HG03558 (cell line): Measurements from ENCODE around the gene CSTF1.

ENCODE experiments used
- ATAC-seq: cut with Tn5 transposase; IDR thresholded peaks from one replicate; pipeline ENCODE4 v1.9.1; 2021; ENCODE audit warnings: moderate number of reproducible peaks; ENCODE audit not compliant: unreplicated experiment; ENCODE audit errors: extremely low read depth

The CSTF1 gene

DNA sequence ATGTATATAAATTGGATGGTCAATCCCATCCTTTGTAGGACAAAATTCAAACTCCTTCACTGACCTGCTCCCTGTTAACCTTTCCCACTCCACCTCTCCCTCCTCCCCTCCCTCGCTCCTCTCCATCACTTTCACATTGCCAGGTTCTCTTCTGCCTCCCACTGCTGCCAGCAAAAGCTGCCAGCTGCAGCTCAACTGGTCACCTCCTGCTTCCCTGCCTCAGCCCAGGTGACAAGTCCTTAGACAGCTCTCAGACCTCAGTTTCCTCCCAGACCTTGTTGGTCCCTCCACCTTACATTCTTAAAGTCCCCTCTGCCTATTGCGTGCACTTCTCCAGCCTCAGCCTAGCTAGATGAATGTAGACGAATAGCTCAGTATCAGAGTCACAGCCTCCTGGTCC lies 52.7 kb downstream of the CSTF1 start:
- no peak for ATAC-seq

DNA sequence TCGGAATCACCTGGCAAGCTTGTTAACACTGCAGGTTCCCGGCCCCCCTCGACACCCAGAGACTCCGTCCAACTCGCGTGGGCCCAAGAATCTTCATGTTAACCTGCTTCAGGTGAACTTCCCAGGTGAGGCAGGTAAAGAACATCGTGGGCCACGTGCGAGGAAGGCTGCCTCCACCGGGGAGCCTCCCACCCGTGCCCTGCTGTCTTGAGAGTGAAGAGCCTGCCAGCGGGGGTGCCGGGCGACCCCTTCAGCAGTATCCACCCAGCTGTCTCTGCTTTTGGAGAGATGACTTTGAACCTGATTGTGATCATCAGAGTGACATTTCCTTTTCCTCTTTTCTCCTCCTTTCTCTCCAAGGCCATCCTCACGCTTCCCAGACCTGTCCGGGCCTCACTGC lies 53.1 kb downstream of the CSTF1 start:
- ATAC-seq, result no peak

DNA sequence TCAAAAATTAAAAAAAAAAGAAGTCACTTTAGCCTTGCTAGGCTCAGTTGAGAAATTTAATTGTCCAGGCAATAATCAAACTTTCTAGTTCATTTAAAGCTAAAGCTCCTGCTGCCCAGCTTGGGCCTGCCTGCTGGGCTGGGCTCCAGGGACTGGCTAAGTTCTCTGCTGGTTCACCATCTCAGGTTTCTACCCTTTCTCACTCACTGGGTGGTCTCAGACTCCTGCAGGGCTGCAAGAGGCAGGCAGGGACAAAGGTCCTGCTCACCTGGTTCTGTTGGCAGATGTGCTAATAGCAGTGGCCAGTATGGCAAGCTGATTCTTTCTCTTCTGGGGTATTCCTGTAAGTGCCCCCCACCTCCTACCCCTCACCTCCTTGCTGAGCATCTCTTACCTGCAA lies 54.8 kb downstream of the CSTF1 start:
- no peak for ATAC-seq

DNA sequence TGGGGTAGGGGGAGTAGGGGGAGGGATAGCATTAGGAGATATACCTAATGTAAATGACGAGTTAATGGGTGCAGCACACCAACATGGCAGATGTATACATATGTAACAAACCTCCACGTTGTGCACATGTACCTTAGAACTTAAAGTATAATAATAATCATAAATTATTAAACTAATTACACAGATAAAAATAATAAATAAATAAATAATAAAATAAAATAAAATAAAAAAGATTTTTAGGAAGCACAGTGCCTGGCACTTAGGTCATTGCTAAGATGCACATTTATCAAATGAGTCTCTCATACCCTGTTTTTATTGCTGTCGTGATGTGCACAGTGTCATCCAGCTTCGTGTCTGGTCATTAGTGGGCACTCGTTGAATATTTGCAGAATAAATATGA lies 57.0 kb downstream of the CSTF1 start:
- no peak for ATAC-seq

DNA sequence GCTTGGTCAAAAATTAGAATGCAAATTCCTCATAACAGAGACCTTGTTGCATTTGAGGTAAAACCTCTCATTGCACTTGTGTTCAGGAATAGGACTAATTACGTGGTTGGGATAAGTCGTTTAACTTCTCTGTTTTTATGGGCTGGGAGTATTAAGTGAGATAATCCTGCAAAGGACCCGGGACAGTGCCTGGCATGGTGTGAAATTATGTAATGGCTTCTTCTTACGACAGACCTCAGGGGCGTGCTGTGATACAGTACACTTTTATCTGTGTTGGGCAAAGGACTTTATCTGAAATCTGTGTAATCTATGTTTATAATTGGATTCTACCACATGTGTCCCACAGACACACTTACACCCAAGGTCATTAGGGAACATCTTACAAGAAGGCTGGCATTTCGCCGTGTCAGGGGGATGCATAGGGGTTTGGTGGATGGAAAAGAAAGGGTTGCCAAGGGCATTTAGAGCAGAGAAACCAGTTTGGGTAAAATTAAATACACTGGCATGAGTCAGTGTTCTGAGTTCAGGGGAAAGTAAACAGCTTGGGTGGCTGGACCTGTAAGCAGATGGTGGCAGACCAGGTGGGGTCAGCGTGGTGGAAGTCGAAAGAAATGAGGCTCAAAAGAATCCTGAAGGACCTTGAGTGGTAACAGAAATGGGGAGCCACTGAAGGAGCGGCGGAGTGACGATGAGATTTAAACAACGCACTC lies 58.8 kb downstream of the CSTF1 start:
- no peak for ATAC-seq

DNA sequence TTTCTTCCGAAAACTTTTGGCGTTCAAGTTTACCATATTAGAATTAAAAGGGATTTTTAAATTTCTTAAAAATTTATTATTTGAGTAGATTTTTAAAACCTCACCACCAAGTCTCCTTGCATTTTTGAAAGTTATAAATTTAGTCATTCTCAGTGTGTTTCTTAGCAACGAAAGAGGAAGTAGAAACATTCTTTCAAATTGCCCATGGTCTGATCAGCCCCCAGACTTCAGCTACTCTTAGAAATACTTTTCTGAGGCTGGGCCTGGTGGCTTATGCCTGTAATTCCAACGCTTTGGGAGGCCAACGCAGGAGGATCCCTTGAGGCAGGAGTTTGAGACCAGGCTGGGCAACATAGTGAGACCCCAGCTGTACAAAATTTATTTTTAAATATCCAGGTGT lies 60.9 kb downstream of the CSTF1 start:
- ATAC-seq, result no peak

DNA sequence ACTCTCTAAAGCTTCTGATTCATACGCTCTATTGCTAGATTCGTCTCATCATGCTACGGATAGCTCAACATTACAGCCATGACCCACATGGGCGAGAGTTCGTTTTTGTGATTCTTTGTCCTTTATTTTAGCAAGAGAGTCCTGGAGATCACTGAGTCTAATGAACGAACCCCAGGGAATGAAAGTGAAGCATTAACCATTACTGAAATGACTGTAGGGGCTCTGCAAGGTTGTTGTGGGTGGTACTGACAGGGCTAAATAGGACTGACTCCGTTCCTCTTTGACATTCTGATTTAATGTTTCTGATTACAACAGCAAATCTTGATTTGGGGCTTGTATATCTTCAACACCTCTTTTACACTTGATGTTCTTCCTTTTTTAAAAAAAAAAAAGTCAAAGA lies 62.3 kb downstream of the CSTF1 start:
- ATAC-seq, result no peak
